Lower lobe of right lung (tissue), 2 donors: ENCODE data around the gene CLPTM1L. TPM values are rescaled to one million over a fixed set of nuclear protein-coding genes. Genes with fewer than 3 reads are reported as not detected.
A peak's percentile ranks its signal among the peaks of the same experiment; 100 is the strongest.
"Not testable (repeated sequence)": the region's sequence is repeated elsewhere in the genome, so short reads cannot be mapped to it uniquely, and the experiment has no call there.

Source experiments
- ATAC-seq, 2 donors: fragments of 200-7000 bp; cut with Tn5 transposase; one replicate each; pipeline ENCODE4 v1.9.1; 2020 to 2022; ENCODE audit warnings: mild to moderate bottlenecking in 2 of 2, moderate library complexity in 2 of 2
- DNase-seq: peaks from one replicate; pipeline ENCODE4 v3.0.0-alpha.2; 2020
- H3K27ac ChIP-seq: fragments of 200-600 bp; one replicate; pipeline ENCODE4 v1.8.0; 2022
- H3K27me3 ChIP-seq: fragments of 200-600 bp; one replicate; pipeline ENCODE4 v1.8.0; 2022; ENCODE audit warnings: low read depth
- H3K36me3 ChIP-seq: fragments of 200-600 bp; one replicate; pipeline ENCODE4 v1.8.0; 2022; ENCODE audit warnings: mild to moderate bottlenecking
- H3K4me1 ChIP-seq: fragments of 200-600 bp; one replicate; pipeline ENCODE4 v1.8.0; 2022
- H3K4me3 ChIP-seq: fragments of 200-600 bp; one replicate; pipeline ENCODE4 v1.8.0; 2022; ENCODE audit warnings: mild to moderate bottlenecking
- H3K9me3 ChIP-seq: fragments of 200-600 bp; one replicate; pipeline ENCODE4 v1.8.0; 2022
- intact Hi-C: fragments of 100-400 bp; cut with DNase I; formaldehyde crosslinking; loops from one replicate; pipeline ENCODE4 v1.11.0; 2022
- total RNA-seq: library from RNA; stranded (reverse); fragmentation: NEBNext Ultra II Directional; extraction: Animal tissue kit (Norgen Biotek cat#: 25700); gene quantifications from one replicate; pipeline ENCODE4 v1.2.1, GENCODE V29; 2021
- TF ChIP-seq, protein P1 (sequence below): fragments of 200-600 bp; IDR thresholded peaks from one replicate; pipeline ENCODE4 v1.8.0; 2022; ENCODE audit warnings: antibody characterized with exemption, mild to moderate bottlenecking
- donor health status: DM: no; HTN: yes; CAD: no; lungs with severe emphysema.

CLPTM1L gene
- total RNA-seq, 1 donor from 2014 or later = 135 TPM

DNA sequence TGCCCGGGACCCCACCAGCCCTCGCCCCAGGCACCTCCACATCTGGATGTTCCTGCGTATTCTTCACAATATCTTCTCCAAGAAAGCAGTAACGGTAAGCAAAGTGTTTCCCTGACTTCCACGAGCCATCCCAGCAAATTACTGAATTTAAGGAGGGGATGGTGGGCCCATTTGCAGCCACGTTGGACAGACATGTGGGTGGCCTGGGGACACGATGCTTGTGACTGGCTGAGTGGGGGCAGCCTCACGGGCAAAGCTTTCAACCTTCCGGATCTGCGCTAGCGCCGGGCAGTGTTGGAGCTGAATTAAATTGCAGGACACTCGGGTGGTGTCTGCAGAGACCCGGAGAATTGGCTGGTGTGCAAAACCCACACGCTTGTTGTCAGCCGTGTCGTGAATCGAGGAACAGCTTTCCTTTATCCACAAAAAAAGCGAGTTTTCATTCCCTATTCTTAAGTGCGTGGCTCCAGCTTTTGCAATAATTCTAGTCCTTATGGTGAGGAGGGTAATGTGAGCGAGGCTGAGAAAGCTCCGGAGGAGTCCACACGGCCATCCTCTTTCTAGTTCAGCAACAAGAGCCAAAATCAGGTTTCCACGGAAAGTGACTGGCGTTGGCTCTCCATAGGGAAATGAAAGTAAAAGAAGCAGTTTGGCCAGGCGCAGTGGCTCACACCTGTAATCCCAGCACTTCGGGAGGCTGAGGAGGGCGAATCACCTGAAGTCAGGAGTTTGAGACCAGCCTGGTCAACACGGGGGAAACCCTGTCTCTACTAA, 17.5 kb upstream of the CLPTM1L start:
- Histone ChIP-seq H3K4me3 (no peak overlapping the region), H3K9me3 (no peaks in the 10 kb centered on the region), H3K27me3 (peaks cover 48% of the 10 kb centered on the region), H3K4me1 (no peaks in the 10 kb centered on the region), H3K27ac (no peak overlapping the region), H3K36me3 (no peaks in the 10 kb centered on the region)
- TF ChIP-seq, protein P1, sequence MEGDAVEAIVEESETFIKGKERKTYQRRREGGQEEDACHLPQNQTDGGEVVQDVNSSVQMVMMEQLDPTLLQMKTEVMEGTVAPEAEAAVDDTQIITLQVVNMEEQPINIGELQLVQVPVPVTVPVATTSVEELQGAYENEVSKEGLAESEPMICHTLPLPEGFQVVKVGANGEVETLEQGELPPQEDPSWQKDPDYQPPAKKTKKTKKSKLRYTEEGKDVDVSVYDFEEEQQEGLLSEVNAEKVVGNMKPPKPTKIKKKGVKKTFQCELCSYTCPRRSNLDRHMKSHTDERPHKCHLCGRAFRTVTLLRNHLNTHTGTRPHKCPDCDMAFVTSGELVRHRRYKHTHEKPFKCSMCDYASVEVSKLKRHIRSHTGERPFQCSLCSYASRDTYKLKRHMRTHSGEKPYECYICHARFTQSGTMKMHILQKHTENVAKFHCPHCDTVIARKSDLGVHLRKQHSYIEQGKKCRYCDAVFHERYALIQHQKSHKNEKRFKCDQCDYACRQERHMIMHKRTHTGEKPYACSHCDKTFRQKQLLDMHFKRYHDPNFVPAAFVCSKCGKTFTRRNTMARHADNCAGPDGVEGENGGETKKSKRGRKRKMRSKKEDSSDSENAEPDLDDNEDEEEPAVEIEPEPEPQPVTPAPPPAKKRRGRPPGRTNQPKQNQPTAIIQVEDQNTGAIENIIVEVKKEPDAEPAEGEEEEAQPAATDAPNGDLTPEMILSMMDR = no peak
- DNase-seq = no peak
- ATAC-seq = no peak
- intact Hi-C loops = no loop called here

DNA sequence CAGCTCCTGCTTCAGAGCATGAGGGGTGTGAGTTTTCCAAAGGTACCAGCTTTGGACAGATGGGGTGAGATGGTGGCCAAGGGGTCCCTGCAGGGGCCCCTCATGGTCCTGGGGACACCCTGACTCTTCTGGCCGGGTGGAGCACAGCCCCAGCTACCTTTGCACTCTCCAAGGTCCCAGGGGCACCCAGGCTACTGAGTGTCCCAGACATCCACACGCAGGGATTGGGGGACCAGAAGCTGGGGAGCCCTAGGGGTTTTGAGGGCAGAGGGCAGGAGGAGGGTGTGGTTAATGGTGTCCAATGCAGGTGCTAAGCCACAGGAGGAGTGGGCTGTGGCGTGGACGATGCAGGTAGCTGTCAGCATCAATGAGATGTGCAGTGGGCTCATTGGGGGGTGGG, 16.0 kb upstream of the CLPTM1L start:
- H3K27ac ChIP-seq = no peak overlapping the region
- no peak overlapping the region for H3K4me3 ChIP-seq
- H3K4me1 ChIP-seq = no peaks in the 10 kb centered on the region
- intact Hi-C loops = no loop called here
- peaks cover 55% of the 10 kb centered on the region for H3K27me3 ChIP-seq
- TF ChIP-seq, protein P1 = no peak
- H3K9me3 ChIP-seq = no peaks in the 10 kb centered on the region
- ATAC-seq = no peak
- no peaks in the 10 kb centered on the region for H3K36me3 ChIP-seq
- no peak for DNase-seq

DNA sequence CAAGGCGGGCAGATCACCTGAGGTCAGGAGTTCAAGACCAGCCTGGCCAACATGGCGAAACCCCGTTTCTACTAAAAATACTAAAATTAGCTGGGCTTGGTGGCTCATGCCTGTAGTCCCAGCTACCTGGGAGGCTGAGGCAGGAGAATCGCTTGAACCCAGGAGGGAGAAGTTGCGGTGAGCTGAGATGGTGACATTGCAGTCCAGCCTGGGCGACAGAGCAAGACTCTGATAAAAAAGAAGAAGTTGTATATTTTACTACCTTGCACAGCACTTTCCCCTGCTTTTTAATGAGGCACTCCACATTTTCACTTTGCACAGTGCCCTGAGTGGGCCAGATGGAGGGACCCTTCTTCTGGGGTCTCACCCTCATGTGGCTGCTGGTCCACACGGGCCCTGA, 15.5 kb upstream of the CLPTM1L start:
- H3K9me3 ChIP-seq, H3K27ac ChIP-seq, H3K4me3 ChIP-seq, DNase-seq, intact Hi-C loops, ATAC-seq, H3K4me1 ChIP-seq, H3K36me3 ChIP-seq: not testable (repeated sequence)
- peaks cover 55% of the 10 kb centered on the region for H3K27me3 ChIP-seq

DNA sequence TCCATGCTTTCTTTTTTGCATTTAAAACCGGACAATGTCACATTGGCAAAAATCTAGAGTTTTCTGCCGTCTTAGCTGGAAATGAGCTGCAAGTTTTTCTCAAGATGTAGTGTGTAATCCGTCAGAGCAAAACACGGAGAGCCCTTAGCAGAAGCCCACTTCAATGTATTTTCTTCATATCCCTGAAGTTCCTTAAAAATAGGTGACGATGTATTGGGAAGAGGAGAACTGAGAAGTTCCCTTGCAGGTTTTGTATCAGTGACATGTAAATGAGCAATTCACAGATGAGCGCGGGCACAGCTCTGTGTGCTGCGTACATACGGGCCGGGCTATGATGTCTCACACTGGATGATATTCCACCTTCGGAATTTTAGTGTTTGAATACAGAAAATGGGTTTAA, 14.8 kb upstream of the CLPTM1L start:
- TF ChIP-seq, protein P1 = no peak
- Histone ChIP-seq H3K27ac (no peak overlapping the region), H3K27me3 (peaks cover 55% of the 10 kb centered on the region), H3K4me1 (no peaks in the 10 kb centered on the region), H3K4me3 (no peak overlapping the region), H3K9me3 (no peaks in the 10 kb centered on the region), H3K36me3 (no peaks in the 10 kb centered on the region)
- DNase-seq = no peak
- intact Hi-C loops = no loop called here
- no peak for ATAC-seq

DNA sequence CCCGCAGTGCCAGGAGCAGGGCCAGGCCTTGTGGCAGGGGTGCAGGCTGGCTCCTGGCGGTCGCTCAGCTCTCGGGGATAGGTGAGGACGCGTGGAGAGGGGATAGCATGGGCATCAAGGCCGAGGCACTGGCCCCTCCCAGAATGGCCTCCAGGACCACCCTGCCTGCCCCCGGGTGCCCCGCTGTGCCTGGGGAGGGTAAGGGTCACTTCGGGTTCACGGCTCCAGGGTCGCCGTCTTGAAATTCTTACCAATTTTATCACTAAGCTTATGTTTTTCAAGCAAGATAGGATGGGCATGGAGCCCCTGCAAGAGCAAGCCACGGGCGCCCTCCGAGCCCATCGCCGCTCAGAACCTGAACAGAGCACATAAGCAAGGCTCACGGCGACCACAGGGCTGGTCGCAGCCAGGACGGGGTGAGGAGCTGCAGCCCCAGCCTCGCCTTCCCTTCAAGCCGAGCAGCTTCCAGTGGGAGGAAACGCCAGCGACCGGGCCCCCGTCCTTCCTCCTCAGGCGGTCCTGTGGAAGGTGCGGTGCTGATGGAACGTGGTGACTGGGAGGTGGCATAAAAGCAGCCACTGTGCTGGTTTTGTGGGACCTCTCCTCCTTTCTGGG, 14.2 kb upstream of the CLPTM1L start:
- TF ChIP-seq, protein P1 = no peak
- ATAC-seq = no peak
- H3K27me3 ChIP-seq = peaks cover 55% of the 10 kb centered on the region

DNA sequence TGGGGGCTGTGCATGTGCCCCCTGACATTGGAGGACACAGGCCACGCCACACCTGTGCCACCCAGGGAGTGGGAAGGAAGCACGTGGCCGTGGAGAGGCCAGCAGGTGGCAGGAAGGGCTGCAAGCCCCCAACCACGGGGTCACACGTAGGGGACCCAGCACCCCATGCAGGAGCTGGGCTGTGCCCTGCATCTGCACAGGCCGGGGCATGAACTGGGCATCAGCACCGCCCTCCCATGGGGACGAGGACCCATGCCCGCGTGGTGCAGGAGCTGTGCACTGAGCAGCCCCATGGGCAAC, 13.8 kb upstream of the CLPTM1L start:
- Histone ChIP-seq H3K4me1 (no peaks in the 10 kb centered on the region), H3K4me3 (no peak overlapping the region), H3K9me3 (no peaks in the 10 kb centered on the region), H3K27me3 (peaks cover 52% of the 10 kb centered on the region), H3K27ac (no peak overlapping the region), H3K36me3 (no peaks in the 10 kb centered on the region)
- no peak for DNase-seq
- TF ChIP-seq, protein P1 = no peak
- intact Hi-C loops = no loop called here
- ATAC-seq = peak in 1 of 2 donors; percentile 20

More for the DNA sequence above, 14.2 kb upstream of the CLPTM1L start:
- Histone ChIP-seq H3K9me3 (no peaks in the 10 kb centered on the region), H3K27ac (no peak overlapping the region), H3K36me3 (no peaks in the 10 kb centered on the region), H3K4me1 (no peaks in the 10 kb centered on the region), H3K4me3 (no peak overlapping the region)
- DNase-seq = no peak
- intact Hi-C loops = no loop called here
